ENCODE data around the gene WFIKKN2. TPM values are rescaled to one million over a fixed set of nuclear protein-coding genes. Genes with fewer than 3 reads are reported as not detected.

The WFIKKN2 gene
- total and polyA plus RNA-seq, 2 of the 13 experiments (the other 11 are each of a cell fraction or from before 2014, with no cell fraction given): not detected

DNA sequence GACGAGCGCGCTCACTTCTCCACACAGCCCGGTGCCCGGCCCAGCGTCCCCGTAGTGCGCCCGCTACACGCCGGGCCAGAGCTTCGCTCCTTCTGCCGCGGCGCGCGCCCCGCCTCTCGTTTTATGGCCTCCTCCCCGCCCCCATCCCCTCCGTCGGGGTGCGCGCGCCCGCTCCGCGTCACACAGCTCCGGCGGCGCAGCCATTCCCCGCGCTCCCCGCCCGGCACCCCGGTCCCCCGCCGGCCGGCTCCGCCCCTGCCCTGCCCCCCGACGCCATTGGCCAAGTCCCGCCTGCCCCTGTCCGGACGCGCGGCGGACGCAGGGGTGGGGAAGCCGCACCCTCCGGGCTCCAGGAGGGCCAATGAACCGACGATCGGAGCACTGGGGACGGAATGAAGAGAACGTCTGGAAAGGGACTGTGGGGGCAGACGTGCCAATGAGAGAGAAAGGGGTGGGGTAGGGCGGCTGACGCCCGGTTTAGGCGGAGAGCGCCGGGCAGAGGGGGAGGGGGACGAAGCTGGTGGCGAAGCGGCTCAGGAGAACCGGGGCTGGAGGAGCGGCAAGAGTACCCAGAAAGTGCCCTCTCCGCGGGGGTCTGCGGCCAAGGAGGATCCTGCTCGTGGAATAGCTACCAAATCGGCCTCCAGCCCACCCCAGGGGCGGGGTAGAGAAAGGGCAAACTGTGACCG, 31.0 kb downstream of the WFIKKN2 start, which contains the start of gene TOB1 (continued):
- TF ChIP-seq MXI1 (IDR thresholded peaks at IDR 0.05; ENCODE audit: borderline replicate concordance, low read depth, low read length): peak; percentile 76; the same call in 1 of the 3 replicates
- peak; percentile 49; the same call in 1 of the 2 replicates for TF ChIP-seq SOX5 (CRISPR knock-in tag; IDR thresholded peaks at IDR 0.05; ENCODE audit: borderline replicate concordance)
- no peak for TF ChIP-seq ZNF883 (CRISPR knock-in tag; IDR thresholded peaks at IDR 0.05; ENCODE audit: not compliant biosample characterization)
- TF ChIP-seq IRX3 (CRISPR knock-in tag; IDR thresholded peaks at IDR 0.05; ENCODE audit: borderline replicate concordance, low read depth): peak; percentile 92
- TF ChIP-seq ZNF101 (CRISPR knock-in tag; IDR thresholded peaks at IDR 0.05; ENCODE audit: borderline replicate concordance, low read depth): peak; percentile 87
- peak; percentile 83 for TF ChIP-seq IRF2 (CRISPR knock-in tag; IDR thresholded peaks at IDR 0.05)
- TF ChIP-seq RFX1 (IDR thresholded peaks at IDR 0.05): no peak
- no peak for TF ChIP-seq MBNL3 (CRISPR knock-in tag; conservative IDR thresholded peaks at IDR 0.05)
- TF ChIP-seq ZNF10 (CRISPR knock-in tag; IDR thresholded peaks at IDR 0.05; ENCODE audit: borderline replicate concordance, low read depth): no peak
- peak; percentile 84 for TF ChIP-seq MXD1 (CRISPR knock-in tag; IDR thresholded peaks at IDR 0.05)
- no peak for TF ChIP-seq ZNF713 (CRISPR knock-in tag; IDR thresholded peaks at IDR 0.05)
- peak; percentile 55 for TF ChIP-seq TEAD3 (CRISPR knock-in tag; optimal IDR thresholded peaks at IDR 0.05; ENCODE audit: borderline replicate concordance)
- peak; percentile 76 for TF ChIP-seq ZBTB7A (CRISPR knock-in tag; IDR thresholded peaks at IDR 0.05)
- peak; percentile 61; the same call in 1 of the 2 replicates for TF ChIP-seq ELF3 (CRISPR knock-in tag; IDR thresholded peaks at IDR 0.05)
- TF ChIP-seq NR2C2 (CRISPR knock-in tag; IDR thresholded peaks at IDR 0.05; ENCODE audit: borderline replicate concordance): no peak; the same call in 1 of the 2 replicates
- TF ChIP-seq ZFP41 (CRISPR knock-in tag; IDR thresholded peaks at IDR 0.05; ENCODE audit: borderline replicate concordance): no peak
- TF ChIP-seq ZBTB14 (CRISPR knock-in tag; IDR thresholded peaks at IDR 0.05): peak; percentile 99
- TF ChIP-seq BATF2 (CRISPR knock-in tag; IDR thresholded peaks at IDR 0.05): no peak; the same call in 1 of the 2 replicates
- no peak for TF ChIP-seq ZNF407 (CRISPR knock-in tag; IDR thresholded peaks at IDR 0.05; ENCODE audit: not compliant biosample characterization)
